ENCODE data around the gene RIMBP2.

Gene RIMBP2

GRCh38 chr12:130473266-130473665 is 242.8 kb downstream of the RIMBP2 start:
- TF ChIP-seq Cebpa-rat (IDR thresholded peaks at IDR 0.05): no peak
- Histone ChIP-seq H3K4me3 (no peak overlapping the region), H3K36me3 (no peaks in the 10 kb centered on the region), H3K9ac (no peak overlapping the region), H3K27ac (no peak overlapping the region), H3K9me3 (replicated peaks in 1 of 11) (peaks cover 0 to 7% (median 4%) of the 10 kb centered on the region in 11 experiments; a peak in 14 of 22 replicates), H3K4me1 (peaks cover 0 to 35% (median 31%) of the 10 kb centered on the region in 10 experiments; a peak in 17 of 20 replicates), H3K4me2 (no peak overlapping the region), H3K27me3 (peaks cover 0 to 12% (median 0%) of the 10 kb centered on the region in 11 experiments; a peak in 5 of 22 replicates), H4K20me1 (no peaks in the 10 kb centered on the region; a peak in 1 of 22 replicates)

- Histone ChIP-seq H3K9me3 (replicated peaks in 1 of 11) (peaks cover 8 to 21% (median 15%) of the 10 kb centered on the region in 11 experiments), H3K27me3 (peaks cover 0 to 4% (median 0%) of the 10 kb centered on the region in 11 experiments; a peak in 1 of 22 replicates), H4K20me1 (no peaks in the 10 kb centered on the region; a peak in 1 of 22 replicates), H3K4me2 (no peak overlapping the region), H3K36me3 (no peaks in the 10 kb centered on the region), H3K9ac (no peak overlapping the region), H3K4me1 (peaks cover 0 to 24% (median 21%) of the 10 kb centered on the region in 10 experiments; a peak in 18 of 20 replicates), H3K4me3 (no peak overlapping the region), H3K27ac (no peak overlapping the region)
- no peak for TF ChIP-seq Cebpa-rat (IDR thresholded peaks at IDR 0.05)
Observed at GRCh38 chr12:130470969-130471368, 245.1 kb downstream of the RIMBP2 start.

- no peak for TF ChIP-seq Cebpa-rat (IDR thresholded peaks at IDR 0.05)
- Histone ChIP-seq H3K4me3 (no peak overlapping the region), H3K9ac (no peak overlapping the region), H4K20me1 (no peaks in the 10 kb centered on the region; a peak in 1 of 22 replicates), H3K36me3 (no peaks in the 10 kb centered on the region), H3K27me3 (no peaks in the 10 kb centered on the region), H3K4me1 (peaks cover 8 to 19% (median 16%) of the 10 kb centered on the region in 10 experiments; a peak in 19 of 20 replicates), H3K9me3 (replicated peaks in 1 of 11) (peaks cover 8 to 21% (median 15%) of the 10 kb centered on the region in 11 experiments), H3K27ac (no peak overlapping the region), H3K4me2 (no peak overlapping the region)
Observed at GRCh38 chr12:130469552-130469951, 246.5 kb downstream of the RIMBP2 start.

GRCh38 chr12:130468700-130469245 is 247.3 kb downstream of the RIMBP2 start:
- no peak for TF ChIP-seq Cebpa-rat (IDR thresholded peaks at IDR 0.05)

GRCh38 chr12:130468186-130468585 is 247.9 kb downstream of the RIMBP2 start:
- Histone ChIP-seq H4K20me1 (peaks cover 0 to 3% (median 0%) of the 10 kb centered on the region in 11 experiments; a peak in 3 of 22 replicates), H3K4me1 (peaks cover 8 to 15% (median 13%) of the 10 kb centered on the region in 10 experiments; a peak in 19 of 20 replicates), H3K27ac (no peak overlapping the region), H3K9me3 (replicated peaks in 1 of 11) (peaks cover 8 to 21% (median 15%) of the 10 kb centered on the region in 11 experiments), H3K27me3 (no peaks in the 10 kb centered on the region), H3K4me2 (no peak overlapping the region), H3K36me3 (no peaks in the 10 kb centered on the region), H3K4me3 (no peak overlapping the region), H3K9ac (no peak overlapping the region)
- TF ChIP-seq Cebpa-rat (IDR thresholded peaks at IDR 0.05): no peak

More at GRCh38 chr12:130468700-130469245, 247.3 kb downstream of the RIMBP2 start:
- H3K27me3 ChIP-seq: no peaks in the 10 kb centered on the region
- no peaks in the 10 kb centered on the region for H4K20me1 ChIP-seq
- peaks cover 8 to 21% (median 15%) of the 10 kb centered on the region in 11 experiments for H3K9me3 ChIP-seq (replicated peaks in 1 of 11)
- no peak overlapping the region for H3K4me2 ChIP-seq
- H3K4me1 ChIP-seq: peaks cover 8 to 15% (median 13%) of the 10 kb centered on the region in 10 experiments; a peak in 19 of 20 replicates
- H3K4me3 ChIP-seq: no peak overlapping the region
- no peak overlapping the region for H3K27ac ChIP-seq
- no peaks in the 10 kb centered on the region for H3K36me3 ChIP-seq
- H3K9ac ChIP-seq: no peak overlapping the region

- Histone ChIP-seq H3K4me2 (peak overlapping the region in 10 of 11 experiments; percentile 11 to 49 (median 35); a peak in 19 of 22 replicates), H3K4me3 (no peak overlapping the region), H4K20me1 (peaks cover 0 to 15% (median 0%) of the 10 kb centered on the region in 11 experiments; a peak in 4 of 22 replicates), H3K9ac (no peak overlapping the region), H3K27ac (no peak overlapping the region), H3K9me3 (replicated peaks in 1 of 11) (peaks cover 8 to 21% (median 15%) of the 10 kb centered on the region in 11 experiments), H3K27me3 (no peaks in the 10 kb centered on the region), H3K36me3 (no peaks in the 10 kb centered on the region), H3K4me1 (peaks cover 8 to 15% (median 13%) of the 10 kb centered on the region in 10 experiments; a peak in 19 of 20 replicates)
- TF ChIP-seq Cebpa-rat (IDR thresholded peaks at IDR 0.05): no peak
Observed at GRCh38 chr12:130465626-130466025, 250.5 kb downstream of the RIMBP2 start.

GRCh38 chr12:130465046-130465445 is 251.1 kb downstream of the RIMBP2 start:
- Histone ChIP-seq H3K9ac (no peak overlapping the region), H3K36me3 (no peaks in the 10 kb centered on the region), H3K4me2 (peak overlapping the region in 8 of 11 experiments; percentile 25 to 49 (median 36); a peak in 10 of 22 replicates), H3K9me3 (replicated peaks in 1 of 11) (peaks cover 8 to 21% (median 15%) of the 10 kb centered on the region in 11 experiments), H3K27me3 (no peaks in the 10 kb centered on the region), H4K20me1 (peaks cover 0 to 15% (median 0%) of the 10 kb centered on the region in 11 experiments; a peak in 4 of 22 replicates), H3K4me3 (no peak overlapping the region), H3K27ac (no peak overlapping the region), H3K4me1 (peaks cover 8 to 15% (median 13%) of the 10 kb centered on the region in 10 experiments; a peak in 19 of 20 replicates)
- TF ChIP-seq Cebpa-rat (IDR thresholded peaks at IDR 0.05): no peak

- Histone ChIP-seq H3K27me3 (no peaks in the 10 kb centered on the region), H4K20me1 (peaks cover 0 to 15% (median 0%) of the 10 kb centered on the region in 11 experiments; a peak in 5 of 22 replicates), H3K4me2 (no peak overlapping the region), H3K9ac (no peak overlapping the region), H3K9me3 (replicated peaks in 1 of 11) (peaks cover 8 to 21% (median 15%) of the 10 kb centered on the region in 11 experiments), H3K4me1 (peaks cover 8 to 20% (median 13%) of the 10 kb centered on the region in 10 experiments; a peak in 19 of 20 replicates), H3K36me3 (no peaks in the 10 kb centered on the region), H3K27ac (no peak overlapping the region), H3K4me3 (no peak overlapping the region)
- TF ChIP-seq Cebpa-rat (IDR thresholded peaks at IDR 0.05): peak in 3 of 11 experiments; percentile 14 to 65 (median 19); a peak in 3 of 22 replicates
Observed at GRCh38 chr12:130463818-130464670, 252.1 kb downstream of the RIMBP2 start.

- Histone ChIP-seq H3K36me3 (no peaks in the 10 kb centered on the region), H3K9ac (no peak overlapping the region), H3K4me1 (peaks cover 8 to 20% (median 13%) of the 10 kb centered on the region in 10 experiments; a peak in 19 of 20 replicates), H3K4me3 (no peak overlapping the region), H4K20me1 (peaks cover 0 to 15% (median 0%) of the 10 kb centered on the region in 11 experiments; a peak in 5 of 22 replicates), H3K27ac (no peak overlapping the region), H3K9me3 (replicated peaks in 1 of 11) (peaks cover 8 to 15% (median 14%) of the 10 kb centered on the region in 11 experiments), H3K27me3 (no peaks in the 10 kb centered on the region), H3K4me2 (no peak overlapping the region)
- no peak for TF ChIP-seq Cebpa-rat (IDR thresholded peaks at IDR 0.05)
Observed at GRCh38 chr12:130463275-130463658, 252.8 kb downstream of the RIMBP2 start.
